HL-60 (cell line): ENCODE measurements around the gene SPINK8.

Experiments
- DNase-seq, 2 experiments: peaks; one replicate each; pipeline ENCODE4 v3.0.0-alpha.2; 2010 to 2020; ENCODE audit warnings: low read depth in 1 of 2, low spot score in 1 of 2
- H3K27ac ChIP-seq: fragments of 250-450 bp; sonication (Bioruptor Pico); replicated peaks from 2 replicates; pipeline ENCODE4 v1.5.1; 2020; ENCODE audit warnings: mild to moderate bottlenecking, moderate library complexity
- H3K27me3 ChIP-seq: fragments of 250-450 bp; sonication (Bioruptor Pico); 2 replicates; pipeline ENCODE4 v1.5.1; 2021; ENCODE audit warnings: mild to moderate bottlenecking, moderate library complexity; ENCODE audit not compliant: insufficient read depth, poor library complexity, severe bottlenecking
- H3K4me3 ChIP-seq: replicated peaks from 2 replicates; pipeline ENCODE4 v1.5.1; 2011; ENCODE audit warnings: mild to moderate bottlenecking, control low read depth, low read length; ENCODE audit not compliant: insufficient read depth
- GABPA ChIP-seq: IDR thresholded peaks from 2 replicates; pipeline ENCODE4 v1.6.1; 2012; ENCODE audit warnings: low read depth
- POLR2AphosphoS5 ChIP-seq: IDR thresholded peaks from 2 replicates; pipeline ENCODE4 v1.6.1; 2012; ENCODE audit warnings: low read depth
- SPI1 ChIP-seq: IDR thresholded peaks from 2 replicates; pipeline ENCODE4 v1.6.1; 2012; ENCODE audit warnings: low read depth, mild to moderate bottlenecking, borderline replicate concordance
- TF ChIP-seq, protein P1 (sequence below): IDR thresholded peaks from 2 replicates; pipeline ENCODE4 v1.6.1; 2012; ENCODE audit warnings: low read depth; ENCODE audit not compliant: insufficient replicate concordance
- TF ChIP-seq, protein P2 (sequence below): IDR thresholded peaks from one replicate; pipeline ENCODE4 v1.5.1; 2011; ENCODE audit warnings: low read length, control low read depth, inconsistent platforms; ENCODE audit not compliant: insufficient read depth

SPINK8 gene

GRCh38 chr3:48285132-48285531 is 48.3 kb downstream of the SPINK8 start:
- Histone ChIP-seq H3K4me3 (no peak overlapping the region), H3K27ac (no peak overlapping the region), H3K27me3 (no peaks in the 10 kb centered on the region)
- no peak for DNase-seq
- TF ChIP-seq GABPA (no peak), SPI1 (no peak), POLR2AphosphoS5 (no peak)
- TF ChIP-seq, protein P1, sequence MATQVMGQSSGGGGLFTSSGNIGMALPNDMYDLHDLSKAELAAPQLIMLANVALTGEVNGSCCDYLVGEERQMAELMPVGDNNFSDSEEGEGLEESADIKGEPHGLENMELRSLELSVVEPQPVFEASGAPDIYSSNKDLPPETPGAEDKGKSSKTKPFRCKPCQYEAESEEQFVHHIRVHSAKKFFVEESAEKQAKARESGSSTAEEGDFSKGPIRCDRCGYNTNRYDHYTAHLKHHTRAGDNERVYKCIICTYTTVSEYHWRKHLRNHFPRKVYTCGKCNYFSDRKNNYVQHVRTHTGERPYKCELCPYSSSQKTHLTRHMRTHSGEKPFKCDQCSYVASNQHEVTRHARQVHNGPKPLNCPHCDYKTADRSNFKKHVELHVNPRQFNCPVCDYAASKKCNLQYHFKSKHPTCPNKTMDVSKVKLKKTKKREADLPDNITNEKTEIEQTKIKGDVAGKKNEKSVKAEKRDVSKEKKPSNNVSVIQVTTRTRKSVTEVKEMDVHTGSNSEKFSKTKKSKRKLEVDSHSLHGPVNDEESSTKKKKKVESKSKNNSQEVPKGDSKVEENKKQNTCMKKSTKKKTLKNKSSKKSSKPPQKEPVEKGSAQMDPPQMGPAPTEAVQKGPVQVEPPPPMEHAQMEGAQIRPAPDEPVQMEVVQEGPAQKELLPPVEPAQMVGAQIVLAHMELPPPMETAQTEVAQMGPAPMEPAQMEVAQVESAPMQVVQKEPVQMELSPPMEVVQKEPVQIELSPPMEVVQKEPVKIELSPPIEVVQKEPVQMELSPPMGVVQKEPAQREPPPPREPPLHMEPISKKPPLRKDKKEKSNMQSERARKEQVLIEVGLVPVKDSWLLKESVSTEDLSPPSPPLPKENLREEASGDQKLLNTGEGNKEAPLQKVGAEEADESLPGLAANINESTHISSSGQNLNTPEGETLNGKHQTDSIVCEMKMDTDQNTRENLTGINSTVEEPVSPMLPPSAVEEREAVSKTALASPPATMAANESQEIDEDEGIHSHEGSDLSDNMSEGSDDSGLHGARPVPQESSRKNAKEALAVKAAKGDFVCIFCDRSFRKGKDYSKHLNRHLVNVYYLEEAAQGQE, result no peak
- TF ChIP-seq, protein P2, sequence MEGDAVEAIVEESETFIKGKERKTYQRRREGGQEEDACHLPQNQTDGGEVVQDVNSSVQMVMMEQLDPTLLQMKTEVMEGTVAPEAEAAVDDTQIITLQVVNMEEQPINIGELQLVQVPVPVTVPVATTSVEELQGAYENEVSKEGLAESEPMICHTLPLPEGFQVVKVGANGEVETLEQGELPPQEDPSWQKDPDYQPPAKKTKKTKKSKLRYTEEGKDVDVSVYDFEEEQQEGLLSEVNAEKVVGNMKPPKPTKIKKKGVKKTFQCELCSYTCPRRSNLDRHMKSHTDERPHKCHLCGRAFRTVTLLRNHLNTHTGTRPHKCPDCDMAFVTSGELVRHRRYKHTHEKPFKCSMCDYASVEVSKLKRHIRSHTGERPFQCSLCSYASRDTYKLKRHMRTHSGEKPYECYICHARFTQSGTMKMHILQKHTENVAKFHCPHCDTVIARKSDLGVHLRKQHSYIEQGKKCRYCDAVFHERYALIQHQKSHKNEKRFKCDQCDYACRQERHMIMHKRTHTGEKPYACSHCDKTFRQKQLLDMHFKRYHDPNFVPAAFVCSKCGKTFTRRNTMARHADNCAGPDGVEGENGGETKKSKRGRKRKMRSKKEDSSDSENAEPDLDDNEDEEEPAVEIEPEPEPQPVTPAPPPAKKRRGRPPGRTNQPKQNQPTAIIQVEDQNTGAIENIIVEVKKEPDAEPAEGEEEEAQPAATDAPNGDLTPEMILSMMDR, result no peak

DNA sequence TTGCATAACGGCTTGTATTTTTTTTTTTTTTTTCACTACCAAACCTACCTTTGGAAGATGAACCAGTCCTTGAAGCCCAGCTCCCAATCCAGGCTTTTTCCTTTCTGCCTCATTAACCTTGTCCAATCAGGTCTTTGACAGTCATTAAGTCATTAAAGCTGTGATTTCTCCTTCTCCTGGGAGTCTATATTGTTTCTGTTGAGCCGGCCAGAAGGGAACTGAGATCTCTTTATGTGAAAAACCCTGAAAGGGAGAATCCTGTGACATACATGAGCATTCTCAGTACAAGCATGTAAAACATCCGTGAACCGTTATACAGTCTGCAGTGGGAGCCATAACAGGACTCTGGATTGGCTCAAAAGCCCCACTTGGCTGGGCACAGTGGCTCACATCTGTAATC is 52.6 kb downstream of the SPINK8 start:
- DNase-seq, result no peak
- H3K27ac ChIP-seq, result no peak overlapping the region
- no peaks in the 10 kb centered on the region for H3K27me3 ChIP-seq
- H3K4me3 ChIP-seq, result no peak overlapping the region
- TF ChIP-seq, protein P2, result no peak
- no peak for TF ChIP-seq GABPA
- TF ChIP-seq SPI1, result no peak
- TF ChIP-seq, protein P1, result no peak
- no peak for TF ChIP-seq POLR2AphosphoS5

DNA sequence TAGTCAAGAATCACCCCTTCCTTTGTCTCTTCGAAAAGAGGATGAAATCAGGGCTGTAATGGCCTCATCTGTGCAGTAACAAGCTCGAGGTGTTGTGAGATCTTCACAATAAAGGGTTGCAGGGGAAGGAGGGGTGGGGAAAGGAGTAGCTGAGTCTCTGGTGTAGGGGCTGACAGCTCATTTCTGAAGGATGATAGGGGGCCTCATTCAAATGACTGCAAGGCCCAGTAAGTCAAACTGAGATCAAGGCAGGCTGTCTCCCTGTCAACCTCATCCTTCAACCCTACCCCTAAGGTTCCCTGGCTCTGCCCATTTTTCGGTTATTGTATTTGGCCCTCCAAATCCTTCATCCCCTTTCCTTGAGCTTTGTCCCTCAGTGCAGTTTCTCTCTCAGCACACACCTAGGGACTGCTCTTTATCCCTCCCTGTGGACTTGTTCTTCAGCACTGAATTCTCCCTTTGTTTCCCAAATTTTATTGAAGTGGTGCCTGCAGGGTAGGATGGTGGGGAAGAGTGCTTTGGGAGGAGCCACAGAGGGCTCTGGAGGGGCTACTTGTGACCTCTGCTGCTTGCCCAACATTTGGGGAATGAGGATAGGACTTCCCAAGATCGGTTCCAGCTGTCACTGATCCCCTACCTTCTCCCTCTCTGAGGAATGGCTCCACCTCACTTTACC is 54.4 kb downstream of the SPINK8 start:
- no peak for TF ChIP-seq GABPA
- TF ChIP-seq, protein P2, result no peak
- TF ChIP-seq, protein P1, result no peak
- no peak for TF ChIP-seq SPI1
- no peak for TF ChIP-seq POLR2AphosphoS5
- no peaks in the 10 kb centered on the region for H3K27me3 ChIP-seq
- H3K27ac ChIP-seq, result no peak overlapping the region
- H3K4me3 ChIP-seq, result no peak overlapping the region
- DNase-seq, result no peak
